Esophagus muscularis mucosa (tissue), 4 donors: ENCODE measurements around the gene HERC2. TPM values are rescaled to one million over a fixed set of nuclear protein-coding genes. Genes with fewer than 3 reads are reported as not detected.
"Not testable (repeated sequence)": the region's sequence is repeated elsewhere in the genome, so short reads cannot be mapped to it uniquely, and the experiment has no call there.

Experiments used
- DNase-seq: peaks from one replicate; pipeline ENCODE4 v3.0.0-alpha.2; 2017; ENCODE audit errors: extremely low spot score
- H3K27ac ChIP-seq, 4 donors: fragments of 200-600 bp; sonication (generic); replicated peaks in 1 of 4; 1 replicate in 3 of 4; 2 replicates in 1 of 4; pipeline ENCODE4 v1.5.1; 2016 to 2019; ENCODE audit warnings: mild to moderate bottlenecking in 1 of 4
- H3K27me3 ChIP-seq, 4 donors: fragments of 200-600 bp; sonication (generic); one replicate each; pipeline versions ENCODE4 v1.5.1 to v1.6.0; 2016 to 2019
- H3K36me3 ChIP-seq, 4 donors: fragments of 200-600 bp; sonication (generic); one replicate each; pipeline ENCODE4 v1.5.1; 2016 to 2019
- H3K4me1 ChIP-seq, 4 donors: fragments of 200-600 bp; sonication (generic); one replicate each; pipeline ENCODE4 v1.5.1; 2016 to 2019
- H3K4me3 ChIP-seq, 4 donors: fragments of 200-600 bp; sonication (generic); 1 replicate in 2 of 4; 2 replicates in 2 of 4; pipeline ENCODE4 v1.5.1; 2016 to 2019; ENCODE audit warnings: mild to moderate bottlenecking in 4 of 4, moderate library complexity in 1 of 4
- H3K9me3 ChIP-seq, 4 donors: fragments of 200-600 bp; sonication (generic); 1 replicate in 3 of 4; 2 replicates in 1 of 4; pipeline ENCODE4 v1.5.1; 2016 to 2019
- CTCF ChIP-seq, 3 experiments: fragments of 200-600 bp in 2 of 3; fragments of 450-650 bp in 1 of 3; sonication (generic) in 2 of 3; IDR thresholded peaks; one replicate each; pipeline ENCODE4 v1.5.1; 2017 to 2019; ENCODE audit warnings: antibody characterized with exemption in 3 of 3, mild to moderate bottlenecking in 2 of 3, moderate library complexity in 1 of 3
- EP300 ChIP-seq: sonication (generic); formaldehyde crosslinking; IDR thresholded peaks from one replicate; pipeline ENCODE4 v1.6.1; 2017; ENCODE audit warnings: antibody characterized with exemption
- POLR2A ChIP-seq: fragments of 450-650 bp; IDR thresholded peaks from one replicate; pipeline ENCODE4 v1.6.1; 2017; ENCODE audit warnings: antibody characterized with exemption, moderate library complexity, mild to moderate bottlenecking, low read depth
- POLR2AphosphoS5 ChIP-seq, 2 donors: sonication (generic); formaldehyde crosslinking; IDR thresholded peaks; one replicate each; pipeline ENCODE4 v1.6.1; 2017; ENCODE audit warnings: antibody characterized with exemption in 2 of 2
- WGBS: methylation state at CpG from one replicate; pipeline ENCODE4 v1.1.5; 2018; 5-methylcytosine and 5-hydroxymethylcytosine counted together
- intact Hi-C: fragments of 100-400 bp; cut with DNase I; formaldehyde crosslinking; loops from one replicate; pipeline ENCODE4 v1.15.1; 2023
- total RNA-seq, 4 donors: library from RNA; depleted of rRNA; stranded (reverse); fragments of >200 nt; gene quantifications; one replicate each; pipeline versions ENCODE4 v1.1.0 to v1.2.1, GENCODE V29; 2016

HERC2 gene
- total RNA-seq, 4 donors from 2014 or later = 57.0 to 96.3 (median 66.0) TPM

GRCh38 chr15:28208583-28208982 lies 113.4 kb downstream of the HERC2 start:
- Histone ChIP-seq H3K4me3 (no peak overlapping the region), H3K27ac (no peak overlapping the region), H3K9me3 (no peaks in the 10 kb centered on the region), H3K27me3 (no peaks in the 10 kb centered on the region), H3K4me1 (no peaks in the 10 kb centered on the region), H3K36me3 (peaks cover 6 to 54% (median 34%) of the 10 kb centered on the region in 4 donors)
- WGBS = 98% methylated on average over 6 of the region's 6 CpGs
- intact Hi-C loops = no loop called here
- TF ChIP-seq EP300 = no peak
- no peak for DNase-seq

DNA sequence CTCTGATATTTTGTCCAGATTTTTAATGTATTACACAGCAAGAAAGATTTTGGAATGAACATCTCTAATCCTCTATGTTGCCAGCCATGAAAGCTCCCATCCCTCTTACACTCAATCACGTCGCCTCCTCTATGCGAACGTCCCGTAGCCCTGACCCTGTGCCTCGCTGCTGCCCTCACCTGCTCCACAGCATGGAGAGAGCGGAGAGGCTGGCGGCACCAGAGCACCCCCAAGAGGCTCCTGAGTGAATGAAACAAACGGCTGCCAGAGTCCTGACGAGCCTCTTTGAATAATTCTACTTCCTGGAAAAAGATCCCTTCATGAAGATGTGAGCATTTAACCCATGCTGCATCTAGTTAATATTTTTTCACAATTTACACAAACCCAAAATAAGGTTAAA lies 116.3 kb downstream of the HERC2 start:
- H3K27me3 ChIP-seq, H3K27ac ChIP-seq, H3K4me3 ChIP-seq, H3K9me3 ChIP-seq, DNase-seq, H3K4me1 ChIP-seq, intact Hi-C loops: not testable (repeated sequence)
- H3K36me3 ChIP-seq = peaks cover 14 to 50% (median 33%) of the 10 kb centered on the region in 4 donors
- WGBS = no CpG with 5 or more reads among the region's 10 CpGs

DNA sequence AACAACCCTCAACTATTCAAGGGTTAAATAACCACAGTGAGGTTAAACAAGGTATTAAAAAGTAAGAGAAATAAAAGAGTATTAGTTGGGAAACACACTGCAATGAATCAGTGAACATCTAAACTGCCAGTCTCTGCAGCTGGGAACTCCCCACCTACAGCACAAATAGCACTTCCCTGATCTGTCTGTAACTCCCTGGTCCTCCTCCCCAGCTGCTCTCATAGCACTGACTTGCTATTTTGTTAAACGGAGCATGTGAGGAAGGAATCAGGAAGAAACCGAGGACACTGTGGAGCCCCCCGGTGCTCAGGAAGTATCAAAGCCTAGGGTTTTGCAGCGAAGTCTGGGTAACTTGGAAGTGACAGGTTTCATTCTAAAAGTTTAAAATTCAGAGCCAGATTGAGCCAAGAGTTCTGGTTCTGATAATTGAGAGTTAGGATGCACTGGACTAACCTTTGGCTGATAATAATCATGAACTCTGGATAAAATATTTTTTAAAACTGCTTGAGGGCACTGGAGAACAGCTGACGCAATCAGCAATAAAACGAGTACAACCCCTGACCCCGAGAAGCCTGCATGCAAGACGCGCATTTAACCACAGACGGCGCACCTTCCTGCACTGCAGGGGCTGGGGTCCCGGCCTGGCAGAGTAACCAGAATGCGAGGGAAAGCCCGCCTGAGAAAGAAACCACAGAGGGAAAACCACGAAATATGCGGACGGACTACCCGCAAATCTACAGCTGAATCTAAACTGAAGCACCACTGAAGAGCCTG lies 118.7 kb downstream of the HERC2 start:
- H3K4me3 ChIP-seq, H3K4me1 ChIP-seq, H3K27ac ChIP-seq, H3K27me3 ChIP-seq, DNase-seq, H3K9me3 ChIP-seq, intact Hi-C loops: not testable (repeated sequence)
- H3K36me3 ChIP-seq = peaks cover 22 to 56% (median 39%) of the 10 kb centered on the region in 4 donors
- WGBS = 84% methylated on average over 14 of the region's 18 CpGs

- intact Hi-C loops, H3K4me3 ChIP-seq, DNase-seq, H3K27ac ChIP-seq, H3K4me1 ChIP-seq, H3K9me3 ChIP-seq, H3K27me3 ChIP-seq: not testable (repeated sequence)
- H3K36me3 ChIP-seq = peaks cover 28 to 66% (median 48%) of the 10 kb centered on the region in 4 donors
- no CpG with 5 or more reads among the region's 23 CpGs for WGBS
Observed at GRCh38 chr15:28202124-28202523, 119.9 kb downstream of the HERC2 start.

- DNase-seq, H3K9me3 ChIP-seq, H3K27me3 ChIP-seq, H3K4me3 ChIP-seq, H3K4me1 ChIP-seq, intact Hi-C loops, H3K27ac ChIP-seq: not testable (repeated sequence)
- peaks cover 40 to 72% (median 60%) of the 10 kb centered on the region in 4 donors for H3K36me3 ChIP-seq
- WGBS = 87% methylated on average over 2 of the region's 2 CpGs
Observed at GRCh38 chr15:28198215-28198614, 123.8 kb downstream of the HERC2 start.

- H3K4me1 ChIP-seq, H3K9me3 ChIP-seq, DNase-seq, H3K27me3 ChIP-seq, H3K27ac ChIP-seq, intact Hi-C loops, H3K4me3 ChIP-seq: not testable (repeated sequence)
- H3K36me3 ChIP-seq = peaks cover 40 to 71% (median 60%) of the 10 kb centered on the region in 4 donors
- 81% methylated on average over 3 of the region's 4 CpGs for WGBS
Observed at GRCh38 chr15:28197694-28198093, 124.3 kb downstream of the HERC2 start.

DNA sequence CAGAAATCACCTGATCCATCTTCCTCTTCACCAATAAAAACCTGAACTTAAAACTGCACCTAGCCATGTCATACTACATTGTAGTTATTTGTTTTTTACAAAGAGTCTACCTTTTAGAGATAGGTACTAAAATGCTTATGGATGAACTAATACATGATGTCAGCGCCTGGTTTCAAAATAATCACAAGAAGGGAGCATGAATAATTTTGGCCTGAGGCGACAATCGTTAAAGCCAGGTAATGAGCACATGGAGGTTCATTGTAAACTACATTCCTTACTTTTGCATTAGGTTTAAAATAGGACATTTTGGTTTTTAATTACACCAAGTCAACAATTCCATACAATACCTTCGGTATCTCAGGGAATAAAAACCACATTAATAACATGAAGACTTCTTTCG lies 125.4 kb downstream of the HERC2 start:
- H3K4me3 ChIP-seq, intact Hi-C loops, H3K9me3 ChIP-seq, H3K27me3 ChIP-seq, H3K27ac ChIP-seq, DNase-seq: not testable (repeated sequence)
- H3K4me1 ChIP-seq = peaks cover 0 to 11% (median 7%) of the 10 kb centered on the region in 4 donors
- 98% methylated on average over 5 of the region's 5 CpGs for WGBS
- peaks cover 40 to 67% (median 58%) of the 10 kb centered on the region in 4 donors for H3K36me3 ChIP-seq

GRCh38 chr15:28192772-28193171 lies 129.2 kb downstream of the HERC2 start:
- Histone ChIP-seq H3K9me3 (no peaks in the 10 kb centered on the region), H3K36me3 (peaks cover 39 to 68% (median 60%) of the 10 kb centered on the region in 4 donors), H3K27ac (no peak overlapping the region), H3K4me3 (no peak overlapping the region), H3K27me3 (no peaks in the 10 kb centered on the region), H3K4me1 (peaks cover 0 to 12% (median 7%) of the 10 kb centered on the region in 4 donors)
- WGBS = 80% methylated on average over 1 of the region's 1 CpG
- intact Hi-C loops = no loop called here
- no peak for DNase-seq
- TF ChIP-seq POLR2AphosphoS5 (IDR thresholded peaks at IDR 0.05) (no peak), POLR2A (no peak), CTCF (IDR thresholded peaks at IDR 0.05) (no peak), EP300 (no peak)
